ENCODE results near the gene ATG14. TPM values are rescaled to one million over a fixed set of nuclear protein-coding genes. Genes with fewer than 3 reads are reported as not detected.

ATG14 gene
- total RNA-seq, 2 experiments from 2014 or later, result 19.9 to 20.5 TPM

GRCh38 chr14:55329999-55330710, 81.5 kb downstream of the ATG14 start:
- Histone ChIP-seq H3K27ac (ENCODE audit: low read depth in 1 of 2, low read length in 2 of 2) (no peak overlapping the region), H3K36me3 (ENCODE audit: insufficient read depth, low read length) (no peaks in the 10 kb centered on the region), H3K27me3 (ENCODE audit: control insufficient read depth in 1 of 2, insufficient read depth in 2 of 2, low read length in 2 of 2) (no peaks in the 10 kb centered on the region), H3K4me1 (ENCODE audit: insufficient read depth, low read length) (peaks cover 21% of the 10 kb centered on the region), H3K9me3 (ENCODE audit: control insufficient read depth in 1 of 2, insufficient read depth in 1 of 2, low read length in 2 of 2) (no peaks in the 10 kb centered on the region), H3K4me3 (ENCODE audit: low read length) (no peak overlapping the region)
- H3K4me3 Mint-ChIP-seq, result no peak overlapping the region
- H3K9me3 Mint-ChIP-seq, result no peaks in the 10 kb centered on the region
- TF ChIP-seq CTCF (IDR thresholded peaks at IDR 0.05), result no peak
- ATAC-seq (ENCODE audit: poor library complexity) (no peak), DNase-seq (peak in 3 of 14 experiments; percentile 15 to 39 (median 24))
- H3K27me3 Mint-ChIP-seq, result no peaks in the 10 kb centered on the region
- H3K36me3 Mint-ChIP-seq (ENCODE audit: low read depth), result peaks cover 9% of the 10 kb centered on the region
- ChIA-PET CTCF (no interaction called here), POLR2A (interaction anchor here (1.2 kb wide), 1 partner anchor 58 kb away, joined by 4 read pairs; no protein-coding TSS in a partner anchor)
- peaks cover 77% of the 10 kb centered on the region for H3K4me1 Mint-ChIP-seq (ENCODE audit: low read depth)
- H3K27ac Mint-ChIP-seq, result peak overlapping the region; percentile 10
- intact Hi-C loops (cut with DNase I, micrococcal nuclease), result no loop called here

GRCh38 chr14:55328317-55328716, 83.3 kb downstream of the ATG14 start:
- POLR2A ChIA-PET, result no interaction called here
- Histone ChIP-seq H3K36me3 (ENCODE audit: insufficient read depth, low read length) (no peaks in the 10 kb centered on the region), H3K9me3 (ENCODE audit: control insufficient read depth in 1 of 2, insufficient read depth in 1 of 2, low read length in 2 of 2) (no peaks in the 10 kb centered on the region), H3K4me1 (ENCODE audit: insufficient read depth, low read length) (peaks cover 7% of the 10 kb centered on the region), H3K4me3 (ENCODE audit: low read length) (no peak overlapping the region), H3K27ac (ENCODE audit: low read depth in 1 of 2, low read length in 2 of 2) (no peak overlapping the region), H3K27me3 (ENCODE audit: control insufficient read depth in 1 of 2, insufficient read depth in 2 of 2, low read length in 2 of 2) (no peaks in the 10 kb centered on the region)
- intact Hi-C loops (cut with DNase I, micrococcal nuclease), result no loop called here
- no peak for TF ChIP-seq CTCF (IDR thresholded peaks at IDR 0.05)
- no peaks in the 10 kb centered on the region for H3K9me3 Mint-ChIP-seq
- no peaks in the 10 kb centered on the region for H3K27me3 Mint-ChIP-seq
- DNase-seq (no peak), ATAC-seq (ENCODE audit: poor library complexity) (no peak)
- peaks cover 16% of the 10 kb centered on the region for H3K36me3 Mint-ChIP-seq (ENCODE audit: low read depth)
- CTCF ChIA-PET, result no interaction called here
- H3K4me1 Mint-ChIP-seq (ENCODE audit: low read depth), result peaks cover 63% of the 10 kb centered on the region
- no peak overlapping the region for H3K27ac Mint-ChIP-seq
- H3K4me3 Mint-ChIP-seq, result no peak overlapping the region

- Histone ChIP-seq H3K27ac (ENCODE audit: low read depth in 1 of 2, low read length in 2 of 2) (peak overlapping the region in 1 of 2 donors; percentile 33), H3K27me3 (ENCODE audit: control insufficient read depth in 1 of 2, insufficient read depth in 2 of 2, low read length in 2 of 2) (no peaks in the 10 kb centered on the region), H3K4me1 (ENCODE audit: insufficient read depth, low read length) (peaks cover 7% of the 10 kb centered on the region), H3K36me3 (ENCODE audit: insufficient read depth, low read length) (no peaks in the 10 kb centered on the region), H3K9me3 (ENCODE audit: control insufficient read depth in 1 of 2, insufficient read depth in 1 of 2, low read length in 2 of 2) (no peaks in the 10 kb centered on the region), H3K4me3 (ENCODE audit: low read length) (no peak overlapping the region)
- TF ChIP-seq CTCF (IDR thresholded peaks at IDR 0.05), result no peak
- no peak overlapping the region for H3K4me3 Mint-ChIP-seq
- CTCF ChIA-PET, result no interaction called here
- intact Hi-C loops (cut with DNase I, micrococcal nuclease), result no loop called here
- peaks cover 52% of the 10 kb centered on the region for H3K4me1 Mint-ChIP-seq (ENCODE audit: low read depth)
- ATAC-seq (ENCODE audit: poor library complexity) (peak; percentile 43), DNase-seq (peak in 4 of 14 experiments; percentile 14 to 38 (median 24))
- H3K27me3 Mint-ChIP-seq, result no peaks in the 10 kb centered on the region
- POLR2A ChIA-PET, result no interaction called here
- peaks cover 16% of the 10 kb centered on the region for H3K36me3 Mint-ChIP-seq (ENCODE audit: low read depth)
- peak overlapping the region; percentile 1 for H3K27ac Mint-ChIP-seq
- no peaks in the 10 kb centered on the region for H3K9me3 Mint-ChIP-seq
Observed at GRCh38 chr14:55327179-55327578, 84.5 kb downstream of the ATG14 start.
